H9 (cell line): ENCODE data around the gene HHATL. TPM values are rescaled to one million over a fixed set of nuclear protein-coding genes. Genes with fewer than 3 reads are reported as not detected.

Experiments
- DNase-seq: peaks from one replicate; pipeline ENCODE4 v3.0.0-alpha.2; 2017
- H2AFZ ChIP-seq: one replicate; pipeline ENCODE4 v1.6.1; 2013; ENCODE audit warnings: mild to moderate bottlenecking, low read length, control low read depth, moderate library complexity
- H2AK5ac ChIP-seq: 2 replicates; pipeline ENCODE4 v1.6.1; 2013; ENCODE audit warnings: low read length, control low read depth, mixed read lengths; ENCODE audit not compliant: insufficient read length
- H2BK120ac ChIP-seq: one replicate; pipeline ENCODE4 v1.6.1; 2013; ENCODE audit warnings: low read depth, mild to moderate bottlenecking, low read length, control low read depth, inconsistent platforms; ENCODE audit not compliant: poor library complexity, severe bottlenecking
- H2BK12ac ChIP-seq: 2 replicates; pipeline ENCODE4 v1.6.1; 2013; ENCODE audit warnings: low read length, control low read depth, mixed read lengths, low read depth; ENCODE audit not compliant: insufficient read length
- H2BK15ac ChIP-seq: 2 replicates; pipeline ENCODE4 v1.6.1; 2013; ENCODE audit warnings: low read depth, low read length, control low read depth
- H2BK20ac ChIP-seq: one replicate; pipeline ENCODE4 v1.6.1; 2013; ENCODE audit warnings: low read depth, mild to moderate bottlenecking, low read length, control low read depth, inconsistent platforms; ENCODE audit not compliant: poor library complexity, severe bottlenecking
- H2BK5ac ChIP-seq: 2 replicates; pipeline ENCODE4 v1.6.1; 2013; ENCODE audit warnings: low read length, control low read depth, mixed read lengths; ENCODE audit not compliant: insufficient read length
- H3K14ac ChIP-seq: 2 replicates; pipeline ENCODE4 v1.6.1; 2013; ENCODE audit warnings: low read length, control low read depth; ENCODE audit not compliant: insufficient read depth
- H3K18ac ChIP-seq: 2 replicates; pipeline ENCODE4 v1.6.1; 2013; ENCODE audit warnings: low read depth, mild to moderate bottlenecking, mixed read lengths, low read length, control low read depth; ENCODE audit not compliant: insufficient read length
- H3K23ac ChIP-seq: 2 replicates; pipeline ENCODE4 v1.6.1; 2013; ENCODE audit warnings: low read length, control low read depth, mixed read lengths, low read depth; ENCODE audit not compliant: insufficient read length
- H3K23me2 ChIP-seq: 2 replicates; pipeline ENCODE4 v1.6.1; 2013; ENCODE audit warnings: low read depth, mild to moderate bottlenecking, mixed read lengths, low read length, control low read depth; ENCODE audit not compliant: insufficient read length, poor library complexity, severe bottlenecking
- H3K27ac ChIP-seq: 2 replicates; pipeline ENCODE4 v1.5.1; 2013; ENCODE audit warnings: low read length, control low read depth, mixed read lengths, low read depth; ENCODE audit not compliant: insufficient read length
- H3K27me3 ChIP-seq: 2 replicates; pipeline ENCODE4 v1.6.1; 2013; ENCODE audit warnings: low read length, control low read depth, inconsistent platforms; ENCODE audit not compliant: insufficient read depth
- H3K4ac ChIP-seq: 2 replicates; pipeline ENCODE4 v1.6.1; 2013; ENCODE audit warnings: low read depth, mild to moderate bottlenecking, control low read depth, inconsistent platforms, low read length, moderate library complexity
- H3K4me1 ChIP-seq: 2 replicates; pipeline ENCODE4 v1.6.1; 2013; ENCODE audit warnings: low read length, control low read depth, inconsistent platforms; ENCODE audit not compliant: insufficient read depth
- H3K4me2 ChIP-seq: 2 replicates; pipeline ENCODE4 v1.6.1; 2013; ENCODE audit warnings: low read length, control low read depth, mixed read lengths; ENCODE audit not compliant: insufficient read length, insufficient read depth
- H3K56ac ChIP-seq: 2 replicates; pipeline ENCODE4 v1.6.1; 2013; ENCODE audit warnings: low read depth, mild to moderate bottlenecking, mixed read lengths, low read length, control low read depth; ENCODE audit not compliant: insufficient read length
- H3K79me1 ChIP-seq: 2 replicates; pipeline ENCODE4 v1.6.1; 2013; ENCODE audit warnings: low read depth, mild to moderate bottlenecking, moderate library complexity, low read length, control low read depth, inconsistent platforms; ENCODE audit not compliant: insufficient read depth, poor library complexity, severe bottlenecking
- H3K79me2 ChIP-seq: 2 replicates; pipeline ENCODE4 v1.6.1; 2013; ENCODE audit warnings: low read length, control low read depth, inconsistent platforms; ENCODE audit not compliant: insufficient read depth
- H3K9ac ChIP-seq: 2 replicates; pipeline ENCODE4 v1.6.1; 2013; ENCODE audit warnings: low read length, control low read depth, mixed read lengths; ENCODE audit not compliant: insufficient read length; ENCODE audit errors: extremely low read depth
- H3K9me3 ChIP-seq: one replicate; pipeline ENCODE4 v1.6.1; 2013; ENCODE audit warnings: low read depth, low read length, inconsistent platforms; ENCODE audit not compliant: control insufficient read depth
- H3T11ph ChIP-seq: one replicate; pipeline ENCODE4 v1.6.1; 2013; ENCODE audit warnings: mild to moderate bottlenecking, low read length, control low read depth, inconsistent platforms
- H4K20me1 ChIP-seq: one replicate; pipeline ENCODE4 v1.6.1; 2013; ENCODE audit not compliant: control insufficient read depth, insufficient read length, insufficient read depth
- H4K5ac ChIP-seq: 2 replicates; pipeline ENCODE4 v1.6.1; 2013; ENCODE audit warnings: low read depth, mild to moderate bottlenecking, mixed read lengths, low read length, control low read depth; ENCODE audit not compliant: insufficient read length
- H4K8ac ChIP-seq: replicated peaks from 2 replicates; pipeline ENCODE4 v1.6.1; 2013; ENCODE audit warnings: low read length, control low read depth, mixed read lengths, low read depth; ENCODE audit not compliant: insufficient read length
- H4K91ac ChIP-seq: 2 replicates; pipeline ENCODE4 v1.6.1; 2013; ENCODE audit warnings: low read depth, mild to moderate bottlenecking, moderate library complexity, mixed read lengths, low read length, control low read depth; ENCODE audit not compliant: insufficient read length
- H3K27ac Mint-ChIP-seq, 3 experiments: 2 replicates in 2 of 3; 3 replicates in 1 of 3; pipeline ENCODE4 v1.8.0; 2020 to 2021; ENCODE audit warnings: mixed read lengths in 3 of 3, mild to moderate bottlenecking in 1 of 3, moderate library complexity in 1 of 3
- H3K27me3 Mint-ChIP-seq: 2 replicates; pipeline ENCODE4 v1.8.0; 2021; ENCODE audit warnings: low read depth, mild to moderate bottlenecking, moderate library complexity, mixed read lengths
- H3K36me3 Mint-ChIP-seq, 3 experiments: 2 replicates in 2 of 3; 3 replicates in 1 of 3; pipeline ENCODE4 v1.8.0; 2020 to 2021; ENCODE audit warnings: low read depth in 3 of 3, mixed read lengths in 3 of 3; ENCODE audit not compliant: insufficient read depth in 1 of 3
- H3K4me1 Mint-ChIP-seq, 2 experiments: 2 replicates each; pipeline ENCODE4 v1.8.0; 2020; ENCODE audit warnings: mixed read lengths in 2 of 2
- H3K4me3 Mint-ChIP-seq, 2 experiments: 2 replicates in 1 of 2; 3 replicates in 1 of 2; pipeline ENCODE4 v1.8.0; 2020 to 2021; ENCODE audit warnings: mild to moderate bottlenecking in 2 of 2, mixed read lengths in 2 of 2, moderate library complexity in 1 of 2
- H3K9me3 Mint-ChIP-seq, 2 experiments: 2 replicates in 1 of 2; 3 replicates in 1 of 2; pipeline ENCODE4 v1.8.0; 2020; ENCODE audit warnings: mild to moderate bottlenecking in 2 of 2, mixed read lengths in 2 of 2, moderate library complexity in 1 of 2
- CTCF ChIP-seq: fragments of 200-600 bp; sonication (generic); conservative IDR thresholded peaks from 3 replicates; pipeline ENCODE4 v1.8.0; 2021; ENCODE audit warnings: antibody characterized with exemption, mild to moderate bottlenecking
- WGBS: extraction: QIAGEN DNeasy Blood & Tissue Kit; methylation state at CpG from one replicate; pipeline ENCODE4 v1.1.7; 2013; ENCODE audit warnings: missing lambda C conversion rate, low lambda C conversion rate, mixed read lengths; ENCODE audit not compliant: insufficient read length; ENCODE audit errors: extremely low coverage; 5-methylcytosine and 5-hydroxymethylcytosine counted together
- total RNA-seq: library from RNA; stranded (reverse); gene quantifications from 2 replicates; pipeline ENCODE4 v1.2.1, GENCODE V29; 2021

The HHATL gene
- total RNA-seq, 1 experiment from 2014 or later, result 0.46 TPM

DNA sequence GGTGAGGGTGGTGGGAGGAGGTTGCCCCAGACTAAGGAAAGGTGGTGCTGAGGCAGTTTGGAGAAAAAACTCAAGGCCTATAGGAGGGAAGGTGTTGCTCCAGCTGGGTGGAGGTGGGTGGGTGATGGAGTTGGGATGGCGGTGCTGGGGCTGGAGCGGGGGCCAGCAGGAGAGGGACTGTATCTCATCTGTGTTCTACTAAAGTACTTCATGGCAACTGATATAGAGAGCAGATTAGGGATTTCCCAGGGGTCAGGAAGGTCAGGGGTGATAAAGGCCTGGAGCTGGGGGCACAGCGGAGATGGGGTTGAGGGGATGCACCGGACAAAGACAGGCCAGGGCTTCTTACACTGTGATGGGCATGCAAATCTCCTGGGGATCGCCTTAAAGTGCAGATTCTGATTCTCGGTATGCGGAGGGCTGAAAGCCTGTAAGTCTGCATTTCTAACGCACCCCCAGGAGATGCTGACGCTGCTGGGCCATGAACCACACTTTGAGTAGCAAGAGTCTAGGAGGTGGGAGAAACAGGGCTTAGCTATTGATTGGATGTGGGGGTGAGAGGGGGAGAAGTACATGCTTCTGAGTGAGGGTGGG is 13.1 kb downstream of the HHATL start:
- H2BK15ac ChIP-seq, result no peak overlapping the region
- no peaks in the 10 kb centered on the region for H4K20me1 ChIP-seq
- Mint-ChIP-seq H3K27ac (peak overlapping the region in 1 of 3 experiments; percentile 70; a peak in 3 of 7 replicates), H3K27me3 (peaks cover 12% of the 10 kb centered on the region), H3K4me1 (peaks cover 19 to 25% of the 10 kb centered on the region in 2 experiments), H3K36me3 (no peaks in the 10 kb centered on the region; a peak in 1 of 7 replicates), H3K9me3 (no peaks in the 10 kb centered on the region), H3K4me3 (peak overlapping the region in 1 of 2 experiments; percentile 30; a peak in 1 of 5 replicates)
- DNase-seq, result no peak
- no peaks in the 10 kb centered on the region for H3K23me2 ChIP-seq
- no peaks in the 10 kb centered on the region for H3K9me3 ChIP-seq
- no peaks in the 10 kb centered on the region for H3K79me2 ChIP-seq
- no peak overlapping the region for H3T11ph ChIP-seq
- no peak overlapping the region for H2BK12ac ChIP-seq
- H2BK5ac ChIP-seq, result no peak overlapping the region
- WGBS, result no CpG with 5 or more reads among the region's 9 CpGs
- H3K27ac ChIP-seq, result no peak overlapping the region
- H2AFZ ChIP-seq, result no peak overlapping the region
- no peak overlapping the region for H2BK20ac ChIP-seq
- H3K79me1 ChIP-seq, result no peaks in the 10 kb centered on the region
- no peak overlapping the region for H2AK5ac ChIP-seq
- no peak overlapping the region for H2BK120ac ChIP-seq
- no peak overlapping the region for H3K9ac ChIP-seq
- no peak overlapping the region for H3K18ac ChIP-seq
- no peak for TF ChIP-seq CTCF
- H3K14ac ChIP-seq, result no peak overlapping the region
- no peak overlapping the region for H3K4me2 ChIP-seq
- no peak overlapping the region for H3K23ac ChIP-seq
- no peak overlapping the region for H3K56ac ChIP-seq
- no peaks in the 10 kb centered on the region; the same call in 1 of the 2 replicates for H3K4me1 ChIP-seq
- no peak overlapping the region for H3K4ac ChIP-seq
- no peaks in the 10 kb centered on the region; the same call in 1 of the 2 replicates for H3K27me3 ChIP-seq
- no peak overlapping the region for H4K91ac ChIP-seq
- no peak overlapping the region for H4K5ac ChIP-seq
- no peak overlapping the region for H4K8ac ChIP-seq
